ENCODE measurements around the gene DLX3.

The DLX3 gene

DNA sequence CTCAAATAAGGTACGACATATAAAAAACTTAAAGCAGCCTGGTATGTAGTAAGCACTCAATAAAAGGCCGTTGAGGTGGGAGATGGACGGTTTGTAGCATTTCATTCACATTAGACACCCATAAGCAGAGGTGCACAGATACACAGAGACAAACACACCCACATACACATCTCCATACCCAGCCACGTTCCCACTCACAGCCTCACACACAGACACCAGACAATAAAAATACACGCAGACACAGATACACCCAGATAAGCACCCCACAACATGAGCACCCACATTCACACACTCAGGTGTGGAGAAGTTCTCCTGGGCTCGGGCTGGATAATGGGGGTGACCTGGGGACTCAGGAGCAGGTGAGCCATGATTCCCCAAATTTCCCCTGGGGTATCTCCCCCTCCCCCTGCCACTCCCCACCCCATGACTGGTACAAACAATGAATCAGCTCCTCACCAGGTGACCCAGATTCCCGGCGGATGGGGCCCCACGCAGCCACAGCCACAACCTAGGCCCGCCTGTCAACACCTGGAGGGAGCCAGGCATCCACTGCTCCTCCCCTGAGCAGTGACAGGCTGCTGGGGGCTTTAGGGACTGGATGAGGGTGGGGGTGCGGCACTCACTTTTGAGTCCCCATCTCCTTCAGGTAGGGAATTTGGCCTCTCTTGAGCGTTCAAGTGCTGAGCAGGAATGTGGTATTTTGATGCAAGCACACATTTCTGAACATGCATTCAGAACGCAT lies 2.7 kb downstream of the DLX3 start:
- no peak for DNase-seq

DNA sequence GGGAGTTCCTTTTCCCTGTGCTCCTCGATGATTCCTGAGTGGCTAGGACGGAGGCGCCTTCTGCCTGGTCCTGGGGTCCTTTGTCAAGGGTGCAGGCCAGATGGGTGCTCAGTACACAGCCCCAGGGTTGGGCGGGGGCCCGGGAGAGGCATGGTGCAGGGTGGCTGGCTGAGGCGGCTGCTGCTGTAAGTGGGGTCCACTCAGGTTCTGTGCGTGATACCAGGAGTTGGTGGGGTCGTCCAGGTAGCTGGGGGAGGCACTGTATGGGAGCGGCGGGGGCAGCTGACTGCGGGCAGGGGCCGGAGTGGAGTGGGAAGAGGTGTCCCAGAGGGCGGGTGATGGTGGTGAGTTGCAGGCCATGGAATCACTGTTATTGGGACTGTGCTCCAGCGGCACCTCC lies 3.6 kb downstream of the DLX3 start:
- DNase-seq, result no peak

DNA sequence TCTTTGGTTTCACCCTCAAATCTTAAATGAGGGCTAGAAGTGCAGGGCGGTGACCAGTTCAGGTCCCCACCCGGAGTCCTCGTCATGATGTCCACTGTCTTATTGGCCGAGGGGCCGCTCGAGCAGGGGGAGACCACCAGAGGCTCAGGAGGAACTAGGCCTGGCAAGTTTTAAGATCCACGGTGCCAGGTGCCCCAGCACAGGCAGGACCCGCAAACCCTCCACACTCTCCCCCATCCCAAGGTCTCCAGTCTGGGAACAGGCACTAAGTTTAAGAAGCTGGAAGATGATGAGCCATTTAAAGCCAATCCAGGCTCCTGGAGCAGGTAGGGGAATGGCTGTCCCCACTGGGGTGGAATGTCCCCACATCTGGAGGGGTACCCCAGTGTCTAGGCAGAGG lies 4.1 kb downstream of the DLX3 start:
- no peak for DNase-seq

DNA sequence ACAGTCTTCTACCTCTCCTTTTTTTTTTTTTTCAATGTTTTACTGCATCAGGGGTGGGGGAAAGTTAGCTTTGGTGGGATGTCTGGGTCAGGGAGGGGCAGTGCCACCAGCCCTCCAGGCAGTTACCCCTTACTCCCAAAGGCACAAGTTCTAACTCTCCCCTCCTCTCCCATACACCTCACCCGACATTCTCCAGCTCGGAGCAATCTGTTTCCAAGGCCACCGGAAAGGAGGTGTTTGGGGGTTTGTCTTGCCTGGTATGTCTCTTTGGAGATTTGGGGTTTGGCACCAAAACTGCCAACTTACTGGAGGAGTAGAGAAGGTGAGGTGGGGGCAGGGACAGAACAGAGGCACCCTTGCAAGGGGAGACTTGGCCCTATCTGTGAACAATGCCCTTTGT lies 4.7 kb downstream of the DLX3 start:
- no peak for DNase-seq

DNA sequence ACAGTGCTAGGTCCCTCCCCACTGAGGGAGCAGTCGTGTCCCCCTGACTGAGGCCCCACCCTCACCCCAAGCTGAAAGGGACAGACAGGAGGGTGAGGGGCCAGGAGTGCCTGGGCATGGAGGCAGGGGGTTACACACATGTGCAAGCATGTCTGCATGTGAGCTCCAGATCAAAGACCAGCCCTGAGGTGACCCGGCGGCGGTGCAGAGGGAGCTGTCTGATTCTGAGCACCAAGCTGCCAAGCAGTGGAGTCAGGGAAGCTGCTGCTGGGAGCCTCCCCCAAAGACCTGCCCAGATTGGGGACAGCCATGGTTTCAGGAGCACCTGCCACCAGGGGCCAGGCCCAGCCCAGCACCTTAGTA lies 5.5 kb downstream of the DLX3 start:
- DNase-seq, result no peak

DNA sequence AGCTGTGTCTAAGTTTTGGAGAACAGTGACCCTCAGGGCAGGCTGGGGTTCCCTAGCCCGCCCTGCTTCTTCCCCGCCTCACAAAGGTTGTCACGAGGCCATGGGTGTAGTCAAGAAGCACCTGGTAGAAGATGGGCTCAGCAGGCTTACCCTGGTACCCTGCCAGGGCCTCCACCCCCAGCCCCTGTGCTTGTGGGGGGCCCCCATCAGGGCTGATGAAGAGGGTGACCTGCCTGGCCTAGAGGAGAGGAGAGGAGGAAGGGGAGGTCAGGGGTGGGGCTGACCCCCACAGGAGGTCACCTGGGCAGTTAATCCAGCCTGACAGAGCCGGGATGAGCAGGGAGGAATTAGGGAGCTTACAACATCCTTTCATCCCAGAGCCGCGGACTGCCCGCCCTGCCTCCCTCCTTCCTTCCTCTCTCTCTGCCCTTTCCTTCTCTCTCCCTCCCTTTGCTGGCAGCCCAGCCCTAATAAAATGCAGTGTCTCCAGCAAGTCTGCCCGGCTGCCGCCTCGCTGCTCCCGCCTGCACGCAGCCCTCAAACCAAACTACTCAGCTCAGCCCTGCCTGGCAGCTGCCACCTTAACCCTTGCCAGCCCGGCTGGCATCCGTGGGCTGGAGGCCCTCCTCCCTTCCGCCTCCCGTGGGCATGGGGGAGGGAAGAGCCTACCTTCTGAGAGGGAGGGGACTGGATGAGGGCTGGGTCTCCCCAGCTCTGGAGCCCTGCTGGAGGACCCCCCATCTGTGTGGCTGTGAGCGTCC lies 7.2 kb downstream of the DLX3 start:
- DNase-seq, result no peak

DNA sequence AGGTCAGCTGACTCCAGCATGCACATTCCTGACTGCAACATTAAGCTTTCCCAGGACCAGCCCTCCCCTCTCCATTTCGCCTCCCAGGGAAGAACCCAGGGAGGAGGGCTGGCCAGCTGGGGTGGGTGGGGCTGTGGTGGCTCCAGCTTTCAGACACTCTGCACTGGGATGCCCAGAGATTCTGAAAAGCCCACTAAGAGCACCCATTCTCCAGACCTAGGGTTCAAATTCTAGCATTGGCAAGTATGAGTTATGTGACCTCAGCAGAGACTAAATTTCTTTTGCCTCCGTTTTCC lies 7.8 kb downstream of the DLX3 start:
- no peak for DNase-seq

DNA sequence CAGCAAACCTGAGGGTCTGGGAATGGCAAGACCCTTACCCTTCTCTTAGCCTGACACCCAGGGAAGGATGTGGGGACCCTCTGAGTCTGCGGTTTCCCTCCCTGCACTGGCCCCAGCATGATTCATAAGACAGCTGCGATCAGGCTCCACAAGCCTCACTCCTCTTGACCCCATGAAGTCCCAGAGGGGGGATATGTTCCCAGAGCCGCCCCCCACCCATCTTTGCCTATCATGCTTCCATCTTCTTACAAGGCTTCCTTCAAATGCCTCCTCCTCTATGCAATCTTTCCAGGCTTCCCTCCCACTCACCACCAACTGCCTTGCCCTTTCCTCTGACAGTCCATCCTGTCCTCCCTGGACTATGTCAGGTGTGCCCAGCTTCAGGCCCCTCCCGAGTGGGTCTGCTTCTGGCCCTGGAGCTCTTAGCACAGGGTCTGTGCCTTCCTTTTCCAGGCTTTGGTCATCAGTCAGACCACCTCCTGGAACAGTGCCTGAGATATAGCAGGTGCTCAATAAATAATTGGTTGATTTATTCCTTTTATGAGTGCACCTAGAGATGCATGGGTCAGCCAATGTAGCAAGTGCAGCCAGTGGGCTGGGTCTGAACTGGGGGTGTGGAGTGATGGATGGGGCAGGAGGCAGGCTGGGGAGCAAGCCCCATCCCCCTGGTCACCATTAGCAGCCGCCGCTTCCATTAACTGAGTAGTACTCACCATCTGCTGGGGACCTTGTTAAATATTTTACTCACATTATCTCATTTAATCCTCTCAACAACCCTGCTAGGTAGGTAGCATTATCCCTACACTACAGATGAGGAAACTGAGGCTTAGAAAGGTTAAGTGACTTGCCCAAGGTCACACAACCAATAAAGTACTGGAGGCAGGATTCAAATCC lies 8.4 kb downstream of the DLX3 start:
- no peak for DNase-seq

DNA sequence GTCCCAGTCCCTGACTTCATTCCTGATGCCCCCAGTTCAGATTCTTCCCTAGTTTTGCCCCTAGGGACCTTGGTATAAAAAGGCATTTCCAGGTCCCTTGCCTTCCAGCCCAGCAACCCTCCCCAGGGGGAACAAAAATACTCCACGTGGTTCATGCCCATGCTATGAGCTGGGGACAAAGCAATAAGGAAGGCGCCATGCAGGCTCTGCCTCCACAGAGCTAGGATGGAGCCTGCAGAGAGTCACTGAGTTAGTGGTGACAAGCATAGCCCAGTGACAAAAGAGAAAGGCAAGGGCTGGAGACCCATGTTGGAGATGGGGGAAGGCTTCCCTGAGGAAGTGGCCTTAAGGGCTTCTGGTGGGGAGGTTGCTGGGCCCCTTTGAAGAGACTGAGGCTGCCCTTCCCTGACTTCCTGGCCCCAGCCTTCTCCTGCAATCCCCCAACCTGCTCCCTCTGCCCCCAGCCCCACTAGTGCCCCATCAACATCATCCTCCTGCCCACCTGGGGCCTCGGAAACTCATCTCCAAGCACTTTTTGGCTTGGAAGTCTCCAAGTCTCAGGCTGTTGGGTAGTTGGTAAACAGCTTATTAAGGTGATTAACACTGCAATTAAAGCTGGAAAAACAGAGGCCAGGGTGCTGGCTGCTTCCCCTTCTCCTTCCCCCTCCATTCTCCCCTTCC lies 9.6 kb downstream of the DLX3 start:
- DNase-seq, result no peak

DNA sequence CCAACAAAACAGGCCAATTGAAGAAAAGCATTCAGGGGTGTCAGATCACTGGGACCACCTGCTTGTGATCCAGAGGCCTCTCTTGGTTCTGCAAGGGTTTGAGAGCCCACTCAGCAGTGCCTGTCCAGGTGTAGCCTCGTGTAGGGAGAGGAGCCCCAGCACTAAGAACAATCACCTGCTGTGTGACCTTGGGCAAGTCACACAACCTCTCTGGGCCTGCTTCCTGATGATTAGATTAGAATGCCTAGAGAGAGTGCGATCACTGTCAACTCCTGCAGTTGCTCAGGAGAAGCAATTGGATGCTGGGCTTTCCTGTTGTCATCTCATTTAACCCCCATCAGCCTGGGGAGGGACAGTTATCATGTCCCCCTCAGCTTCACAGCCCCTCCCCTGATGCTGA lies 10.2 kb downstream of the DLX3 start:
- no peak for DNase-seq

DNA sequence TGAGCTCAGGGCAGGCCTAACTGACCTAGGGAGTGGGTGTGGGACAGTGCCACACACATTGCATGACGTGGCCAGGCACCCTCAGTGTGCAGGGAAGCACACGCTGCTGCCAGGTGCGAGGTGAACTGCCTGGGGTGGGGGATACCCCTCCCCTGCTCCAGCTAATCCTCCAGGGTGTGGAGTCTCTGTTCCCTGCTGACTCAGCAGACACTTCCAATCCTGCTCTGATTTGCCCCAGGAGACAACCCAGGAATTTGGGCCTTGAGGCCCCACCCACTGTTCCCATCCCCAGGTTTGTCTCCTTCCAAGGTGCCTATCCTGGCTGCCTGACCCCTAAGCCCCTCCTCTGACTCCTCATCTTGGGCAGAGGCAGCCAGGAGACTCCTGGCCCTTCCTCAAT lies 10.7 kb downstream of the DLX3 start:
- no peak for DNase-seq

DNA sequence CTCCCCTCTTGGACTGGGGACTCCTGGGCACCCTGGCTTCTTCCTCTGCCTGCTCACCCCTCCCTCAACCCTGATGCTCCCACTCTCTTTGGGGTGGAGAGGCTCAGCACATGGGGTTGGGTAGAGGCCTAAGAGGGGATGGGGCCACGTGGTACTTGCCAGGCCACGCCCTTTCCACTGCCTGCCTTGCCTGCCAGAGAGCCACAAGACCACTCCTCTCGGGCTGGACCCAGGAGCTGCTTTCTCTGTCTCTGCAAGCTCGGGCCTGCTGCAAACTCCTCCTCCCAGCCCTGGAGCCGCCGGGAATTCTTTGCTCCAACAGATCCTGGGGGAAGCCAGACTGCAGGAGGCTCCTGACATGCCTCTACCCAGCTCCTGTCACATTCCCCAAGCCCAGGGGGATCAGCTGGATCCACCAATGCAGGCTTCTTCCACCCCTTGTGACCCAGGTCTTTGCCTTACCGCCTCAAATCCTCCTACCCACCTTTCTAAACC lies 14.3 kb downstream of the DLX3 start:
- DNase-seq, result no peak

DNA sequence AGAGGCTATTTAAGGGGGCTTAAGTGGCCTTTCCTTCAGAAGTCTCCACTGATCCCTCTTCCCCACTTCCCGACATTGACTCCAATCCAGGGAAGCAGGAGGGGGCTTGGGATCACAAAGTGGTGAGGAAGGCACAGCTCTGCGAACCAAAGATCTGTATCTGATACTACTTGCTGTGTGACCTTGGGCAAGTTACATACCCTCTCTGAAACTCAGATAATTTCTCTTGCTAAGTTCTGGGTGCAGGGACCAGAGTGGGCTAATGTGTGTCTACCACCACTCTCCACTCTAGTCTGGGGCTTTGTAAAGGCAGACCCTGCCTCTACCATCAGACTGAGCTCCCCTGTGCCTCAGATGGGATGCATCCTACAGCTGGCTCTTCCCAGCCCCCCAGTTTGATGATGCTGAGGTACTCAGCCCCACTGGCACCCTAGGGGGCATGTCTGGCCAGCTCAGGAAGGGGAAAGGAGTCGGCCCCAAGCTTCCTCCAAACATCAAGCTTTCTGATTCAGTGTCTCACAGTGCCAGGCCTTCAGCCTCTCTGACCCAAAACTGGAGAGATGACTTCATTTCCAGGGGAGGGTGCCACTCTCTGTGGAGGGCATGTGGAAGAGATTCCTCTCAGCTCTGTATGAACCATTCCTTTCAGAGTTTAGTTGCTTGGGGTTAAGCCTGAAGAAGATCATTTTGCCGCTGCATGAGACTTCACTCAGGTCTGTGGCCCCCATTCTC lies 15.1 kb downstream of the DLX3 start:
- DNase-seq, result no peak

DNA sequence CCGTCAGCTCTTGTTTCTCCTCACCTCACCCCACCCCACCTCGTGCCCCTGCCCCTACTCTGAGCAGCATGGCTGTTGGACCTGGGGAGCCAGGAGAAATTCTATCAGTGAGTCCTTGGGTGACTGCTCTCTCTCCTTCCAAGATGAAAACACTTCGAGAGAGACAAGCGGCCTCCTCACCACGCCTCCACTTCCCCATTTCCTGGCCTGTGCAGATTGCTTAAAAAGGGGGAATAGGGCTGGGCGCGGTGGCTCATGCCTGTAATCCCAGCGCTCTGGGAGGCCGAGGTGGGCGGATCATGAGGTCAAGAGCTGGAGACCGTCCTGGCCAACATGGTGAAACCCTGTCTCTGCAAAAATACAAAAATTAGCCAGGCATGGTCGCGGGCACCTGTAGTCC lies 16.5 kb downstream of the DLX3 start:
- DNase-seq, result no peak

DNA sequence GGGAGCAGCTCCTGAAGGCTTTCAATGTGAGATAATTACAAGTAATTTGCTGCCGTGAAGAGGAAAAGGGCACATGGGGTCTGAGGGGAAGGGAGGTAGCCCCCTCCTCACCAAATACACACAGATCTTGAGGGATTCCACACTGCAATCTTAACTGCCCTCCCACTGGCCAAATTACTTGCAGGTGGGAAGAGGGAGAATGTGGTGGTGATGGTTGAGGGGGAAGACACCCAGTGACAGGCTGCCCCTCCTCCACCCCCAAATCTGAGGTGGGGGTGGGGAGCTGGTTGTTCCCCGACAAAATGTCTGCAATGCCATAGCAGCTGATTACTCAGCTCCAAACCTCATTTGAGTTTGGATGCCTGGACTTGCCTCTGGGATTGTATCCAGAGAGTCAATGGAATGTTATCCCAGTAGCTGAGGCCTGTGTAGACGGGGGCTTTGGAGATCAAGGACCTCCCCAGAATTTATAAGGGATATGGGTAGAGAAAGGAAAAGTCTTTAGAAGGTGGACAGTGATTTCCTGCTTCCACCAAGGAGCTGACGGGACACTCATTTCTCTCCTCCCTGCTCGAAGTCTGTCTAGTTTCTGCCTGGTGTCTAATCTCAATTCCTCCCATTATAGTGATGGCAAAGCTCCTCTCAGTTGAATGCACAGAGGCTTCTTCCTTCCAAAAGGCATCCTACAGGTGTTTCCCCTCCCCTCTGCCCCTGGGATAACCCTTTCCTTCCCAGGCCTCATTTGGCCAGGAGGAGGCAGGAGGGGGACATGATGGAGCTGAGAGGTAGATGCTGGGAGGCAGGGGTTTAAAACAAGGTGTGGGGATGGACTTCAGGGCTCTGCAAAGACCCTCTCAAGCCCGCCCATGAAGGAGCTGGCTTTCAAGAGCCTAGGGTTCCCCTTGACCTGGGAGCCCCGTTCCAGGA lies 17.3 kb downstream of the DLX3 start:
- DNase-seq, result no peak

DNA sequence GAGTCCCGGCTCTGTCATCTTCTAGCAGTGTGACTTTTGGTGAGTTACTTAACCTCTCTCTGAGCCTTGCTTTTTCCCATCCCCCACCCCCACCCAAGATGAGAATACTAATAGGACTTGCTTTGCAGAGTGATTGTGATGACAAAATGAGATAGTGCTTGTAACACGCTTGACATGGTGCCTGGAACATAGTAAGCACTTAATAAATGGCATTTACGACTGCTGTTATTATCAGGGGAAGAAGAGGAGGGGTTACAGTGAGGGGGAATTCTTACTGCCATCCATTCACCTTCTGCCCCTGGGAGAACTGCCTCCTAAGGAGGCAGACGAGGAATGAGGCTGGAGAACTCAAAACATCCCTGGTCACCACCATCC lies 18.2 kb downstream of the DLX3 start:
- no peak for DNase-seq

DNA sequence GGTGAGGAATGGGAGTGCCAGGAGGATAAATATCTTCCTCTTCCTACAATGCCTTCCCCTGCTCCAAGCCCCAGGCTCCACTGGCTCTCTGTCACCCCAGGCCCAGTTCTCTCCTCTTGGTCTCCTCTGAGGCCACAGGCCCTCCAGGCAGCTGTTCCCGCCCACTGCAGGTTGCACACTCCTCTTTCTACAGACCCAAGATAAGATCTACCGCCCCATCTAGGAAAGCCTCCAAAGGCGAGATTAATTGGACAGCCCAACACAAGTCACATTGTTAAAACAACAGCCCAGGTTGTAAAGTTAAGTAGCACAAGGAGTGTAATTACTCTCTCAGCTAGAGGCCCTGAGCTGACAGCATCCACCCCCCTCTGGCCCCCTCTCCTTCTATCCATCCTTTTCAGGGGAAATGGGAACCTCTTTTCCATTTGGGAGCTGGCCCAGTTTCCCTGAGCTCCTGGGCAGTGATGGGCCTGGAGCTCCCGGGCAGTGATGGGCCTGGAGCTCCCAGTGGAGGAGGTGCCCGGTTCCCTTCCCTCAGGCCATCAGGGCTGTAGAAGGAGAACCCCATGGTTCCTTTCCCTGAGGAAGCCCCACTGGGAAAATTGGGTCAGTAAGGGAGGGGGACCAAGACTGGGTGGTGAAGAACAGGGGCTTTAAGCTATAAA lies 18.7 kb downstream of the DLX3 start:
- DNase-seq, result no peak

DNA sequence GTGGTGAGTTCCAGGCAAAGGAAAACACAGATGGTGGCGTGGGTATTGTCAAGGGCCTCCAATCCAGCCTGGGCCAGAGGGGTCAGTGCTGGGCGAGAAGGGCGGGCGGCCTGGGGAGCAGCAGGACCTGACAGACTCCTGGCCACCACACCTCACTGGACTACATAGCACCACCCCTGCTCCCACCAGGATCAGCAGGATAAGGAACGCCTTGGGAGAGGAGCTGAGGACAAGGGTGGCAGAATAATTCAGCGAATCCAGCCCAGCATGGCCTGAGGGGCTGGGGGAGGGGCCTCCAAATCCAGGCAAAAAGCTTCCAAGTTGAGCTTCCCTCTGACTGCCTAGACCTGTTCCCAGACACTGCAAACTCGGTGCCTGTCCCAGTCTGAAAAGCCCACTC lies 19.5 kb downstream of the DLX3 start:
- no peak for DNase-seq

DNA sequence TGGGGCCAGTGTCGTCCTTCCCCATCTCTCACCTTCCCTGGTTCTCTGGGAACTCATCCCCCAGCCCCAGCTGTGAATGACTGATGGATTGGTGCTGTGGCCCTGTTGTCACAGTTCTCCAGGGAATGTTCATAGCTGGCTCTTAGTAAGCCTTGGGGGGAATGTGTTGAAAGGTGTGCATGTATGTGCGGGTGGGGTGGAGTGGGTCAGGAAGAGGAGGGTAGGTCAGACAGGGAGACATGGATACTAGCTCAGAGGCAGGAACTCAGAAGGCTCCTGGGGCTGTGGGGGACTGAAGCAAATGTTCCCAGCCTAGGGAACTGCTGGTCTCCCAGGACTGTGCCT lies 21.8 kb downstream of the DLX3 start:
- DNase-seq, result no peak

DNA sequence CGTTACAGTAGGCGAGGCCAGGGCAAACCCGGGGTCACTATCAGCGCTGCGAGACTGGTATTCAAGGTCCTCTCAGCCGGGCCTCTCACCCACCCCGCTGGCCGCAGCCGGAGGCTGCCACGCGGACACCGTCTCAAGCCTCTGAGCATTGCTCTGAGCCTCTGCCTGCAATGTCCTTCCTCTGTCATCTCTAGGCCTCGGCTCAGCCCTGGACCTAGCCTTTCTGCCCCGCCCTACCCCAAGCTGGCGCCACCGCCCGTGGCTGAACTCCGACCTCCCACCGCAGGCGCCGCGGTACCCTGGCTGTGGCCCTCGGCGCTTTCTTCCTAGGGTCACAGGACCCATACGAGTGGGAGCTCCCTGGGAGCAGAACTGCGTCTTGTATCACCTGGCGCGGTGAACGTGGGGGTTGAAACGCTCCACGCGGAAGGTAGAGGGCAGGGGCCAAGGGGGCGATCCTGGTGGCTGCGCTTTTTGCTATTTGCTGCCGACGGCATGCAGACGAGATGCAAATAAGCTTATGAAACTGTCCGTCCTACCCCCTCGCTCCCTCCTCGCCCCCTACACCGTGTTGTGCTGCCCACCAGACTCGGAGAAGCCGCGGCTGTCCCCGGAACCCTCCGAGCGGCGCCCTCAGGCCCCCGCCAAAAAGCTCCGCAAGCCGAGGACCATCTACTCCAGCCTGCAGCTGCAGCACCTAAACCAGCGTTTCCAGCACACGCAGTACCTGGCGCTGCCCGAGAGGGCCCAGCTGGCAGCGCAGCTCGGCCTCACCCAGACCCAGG lies 22.3 kb downstream of the DLX3 start:
- no peak for DNase-seq

Data from activated naive CD4-positive, alpha-beta T cell treated with Interleukin-2 at 50 U/mL for 16 hours (primary cell).